Peyer's patch (tissue), 4 donors: ENCODE data around the gene EXOC3L2.

ENCODE experiments used
- POLR2A ChIP-seq, 2 donors: fragments of 450-650 bp; IDR thresholded peaks; one replicate each; pipeline ENCODE4 v1.5.1; 2017; ENCODE audit warnings: antibody characterized with exemption in 2 of 2, mild to moderate bottlenecking in 2 of 2, moderate library complexity in 2 of 2
- TF ChIP-seq, protein P1 (sequence below), 6 experiments: fragments of 450-650 bp in 4 of 6; fragments of 200-600 bp in 2 of 6; sonication (generic) in 1 of 6; IDR thresholded peaks; one replicate each; pipeline ENCODE4 v1.5.1; 2017 to 2019; ENCODE audit warnings: antibody characterized with exemption in 6 of 6, mild to moderate bottlenecking in 3 of 6, moderate library complexity in 1 of 6

DNA sequence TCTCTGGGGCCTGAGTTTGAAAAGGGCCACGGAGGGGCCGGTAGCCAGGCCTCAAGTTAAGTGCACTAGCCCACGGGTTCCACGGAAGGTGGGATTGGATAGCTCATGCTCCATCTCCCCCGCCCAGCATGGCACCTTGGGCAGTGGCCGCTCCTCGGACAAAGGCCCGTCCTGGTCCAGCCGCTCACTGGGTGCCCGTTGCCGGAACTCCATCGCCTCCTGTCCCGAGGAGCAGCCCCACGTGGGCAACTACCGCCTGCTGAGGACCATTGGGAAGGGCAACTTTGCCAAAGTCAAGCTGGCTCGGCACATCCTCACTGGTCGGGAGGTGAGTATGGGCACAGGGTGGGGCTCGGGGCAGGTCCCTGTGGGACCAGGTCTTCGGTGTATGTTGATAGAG lies 13.7 kb upstream of the EXOC3L2 start:
- TF ChIP-seq, protein P1, sequence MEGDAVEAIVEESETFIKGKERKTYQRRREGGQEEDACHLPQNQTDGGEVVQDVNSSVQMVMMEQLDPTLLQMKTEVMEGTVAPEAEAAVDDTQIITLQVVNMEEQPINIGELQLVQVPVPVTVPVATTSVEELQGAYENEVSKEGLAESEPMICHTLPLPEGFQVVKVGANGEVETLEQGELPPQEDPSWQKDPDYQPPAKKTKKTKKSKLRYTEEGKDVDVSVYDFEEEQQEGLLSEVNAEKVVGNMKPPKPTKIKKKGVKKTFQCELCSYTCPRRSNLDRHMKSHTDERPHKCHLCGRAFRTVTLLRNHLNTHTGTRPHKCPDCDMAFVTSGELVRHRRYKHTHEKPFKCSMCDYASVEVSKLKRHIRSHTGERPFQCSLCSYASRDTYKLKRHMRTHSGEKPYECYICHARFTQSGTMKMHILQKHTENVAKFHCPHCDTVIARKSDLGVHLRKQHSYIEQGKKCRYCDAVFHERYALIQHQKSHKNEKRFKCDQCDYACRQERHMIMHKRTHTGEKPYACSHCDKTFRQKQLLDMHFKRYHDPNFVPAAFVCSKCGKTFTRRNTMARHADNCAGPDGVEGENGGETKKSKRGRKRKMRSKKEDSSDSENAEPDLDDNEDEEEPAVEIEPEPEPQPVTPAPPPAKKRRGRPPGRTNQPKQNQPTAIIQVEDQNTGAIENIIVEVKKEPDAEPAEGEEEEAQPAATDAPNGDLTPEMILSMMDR (IDR thresholded peaks at IDR 0.05) = no peak
- TF ChIP-seq POLR2A (IDR thresholded peaks at IDR 0.05) = no peak
